Loucy (cell line): ENCODE measurements around the gene AKR1C8.

ENCODE experiments used
- EZH2phosphoT487 ChIP-seq: fragments of 200-600 bp; IDR thresholded peaks from 2 replicates; pipeline ENCODE4 v1.6.1; 2018; ENCODE audit warnings: antibody characterized with exemption, mild to moderate bottlenecking, moderate library complexity, borderline replicate concordance
- TF ChIP-seq, protein P1 (sequence below): fragments of 200-600 bp; sonication (generic); conservative IDR thresholded peaks from 2 replicates; pipeline ENCODE4 v1.5.1; 2014; ENCODE audit warnings: mild to moderate bottlenecking, antibody characterized with exemption, low read length

DNA sequence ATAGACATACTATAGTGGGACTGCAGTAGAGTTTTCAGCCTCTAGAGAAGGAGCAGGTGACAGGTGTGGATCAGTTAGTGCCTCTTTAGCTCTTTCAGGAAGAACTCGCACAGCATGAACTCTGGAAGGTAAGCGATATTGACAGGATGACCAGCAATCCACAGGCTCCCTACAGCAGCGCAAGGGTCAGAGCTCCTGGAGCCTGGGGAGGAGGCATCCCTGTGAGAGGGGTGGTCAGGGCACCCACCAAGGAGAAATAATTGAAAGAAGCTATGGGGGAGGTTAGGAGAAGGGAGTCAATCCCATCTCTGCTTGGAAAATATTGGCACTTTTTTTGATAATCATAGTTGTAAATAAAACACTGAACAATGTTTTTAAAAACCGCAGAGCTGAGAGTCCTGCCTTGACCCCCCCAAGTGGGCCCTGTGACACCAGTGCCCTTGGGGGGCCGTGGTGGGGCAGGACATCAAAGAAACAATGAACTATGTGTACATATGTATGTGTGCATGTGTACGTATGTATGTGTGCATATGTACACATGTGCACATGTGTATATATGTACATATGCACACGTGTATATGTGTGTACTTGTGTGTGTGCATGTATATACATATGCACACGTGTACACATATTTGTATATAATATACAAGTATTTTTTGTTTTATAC lies 77.0 kb downstream of the AKR1C8 start:
- TF ChIP-seq, protein P1, sequence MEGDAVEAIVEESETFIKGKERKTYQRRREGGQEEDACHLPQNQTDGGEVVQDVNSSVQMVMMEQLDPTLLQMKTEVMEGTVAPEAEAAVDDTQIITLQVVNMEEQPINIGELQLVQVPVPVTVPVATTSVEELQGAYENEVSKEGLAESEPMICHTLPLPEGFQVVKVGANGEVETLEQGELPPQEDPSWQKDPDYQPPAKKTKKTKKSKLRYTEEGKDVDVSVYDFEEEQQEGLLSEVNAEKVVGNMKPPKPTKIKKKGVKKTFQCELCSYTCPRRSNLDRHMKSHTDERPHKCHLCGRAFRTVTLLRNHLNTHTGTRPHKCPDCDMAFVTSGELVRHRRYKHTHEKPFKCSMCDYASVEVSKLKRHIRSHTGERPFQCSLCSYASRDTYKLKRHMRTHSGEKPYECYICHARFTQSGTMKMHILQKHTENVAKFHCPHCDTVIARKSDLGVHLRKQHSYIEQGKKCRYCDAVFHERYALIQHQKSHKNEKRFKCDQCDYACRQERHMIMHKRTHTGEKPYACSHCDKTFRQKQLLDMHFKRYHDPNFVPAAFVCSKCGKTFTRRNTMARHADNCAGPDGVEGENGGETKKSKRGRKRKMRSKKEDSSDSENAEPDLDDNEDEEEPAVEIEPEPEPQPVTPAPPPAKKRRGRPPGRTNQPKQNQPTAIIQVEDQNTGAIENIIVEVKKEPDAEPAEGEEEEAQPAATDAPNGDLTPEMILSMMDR = no peak
- no peak for TF ChIP-seq EZH2phosphoT487
